Natural killer cell (primary cell): Measurements from ENCODE around the gene TXNDC17. TPM values are rescaled to one million over a fixed set of nuclear protein-coding genes. Genes with fewer than 3 reads are reported as not detected.

Experiments
- ATAC-seq, 3 donors: fragments of 150-1000 bp in 2 of 3; fragments of 200-7000 bp in 1 of 3; cut with Tn5 transposase; 1 replicate in 1 of 3; 2 replicates in 2 of 3; pipeline ENCODE4 v1.10.0; 2021; ENCODE audit warnings: mild to moderate bottlenecking in 2 of 3, moderate library complexity in 2 of 3
- DNase-seq, 2 donors: peaks; one replicate each; pipeline versions ENCODE4 v3.0.0 to v3.0.0-alpha.2; 2013 to 2021; ENCODE audit warnings: mixed read lengths in 1 of 2
- H3K27ac ChIP-seq: one replicate; pipeline ENCODE4 v1.5.1; 2013; ENCODE audit warnings: mild to moderate bottlenecking, low read length
- H3K27me3 ChIP-seq: one replicate; pipeline ENCODE4 v1.6.1; 2013; ENCODE audit warnings: low read length; ENCODE audit not compliant: control insufficient read depth, insufficient read depth
- H3K36me3 ChIP-seq: one replicate; pipeline ENCODE4 v1.6.1; 2013; ENCODE audit warnings: low read length; ENCODE audit not compliant: control insufficient read depth, insufficient read depth
- H3K4me1 ChIP-seq: one replicate; pipeline ENCODE4 v1.6.1; 2013; ENCODE audit warnings: low read length; ENCODE audit not compliant: control insufficient read depth, insufficient read depth
- H3K4me3 ChIP-seq: one replicate; pipeline ENCODE4 v1.5.1; 2013; ENCODE audit warnings: low read length
- H3K9me3 ChIP-seq: one replicate; pipeline ENCODE4 v1.6.1; 2013; ENCODE audit warnings: low read length; ENCODE audit not compliant: control insufficient read depth, insufficient read depth
- H3K27ac Mint-ChIP-seq, 2 donors: one replicate each; pipeline ENCODE4 v1.8.0; 2022; ENCODE audit warnings: mild to moderate bottlenecking in 2 of 2, mixed read lengths in 2 of 2, moderate library complexity in 1 of 2
- H3K27me3 Mint-ChIP-seq, 2 donors: one replicate each; pipeline ENCODE4 v1.8.0; 2022; ENCODE audit warnings: low read depth in 2 of 2, mixed read lengths in 2 of 2
- H3K36me3 Mint-ChIP-seq: one replicate; pipeline ENCODE4 v1.8.0; 2022; ENCODE audit warnings: mixed read lengths
- H3K4me1 Mint-ChIP-seq, 2 donors: one replicate each; pipeline ENCODE4 v1.8.0; 2022; ENCODE audit warnings: mixed read lengths in 2 of 2
- H3K4me3 Mint-ChIP-seq: one replicate; pipeline ENCODE4 v1.8.0; 2022; ENCODE audit warnings: mild to moderate bottlenecking, moderate library complexity, mixed read lengths
- H3K9me3 Mint-ChIP-seq, 2 donors: one replicate each; pipeline ENCODE4 v1.8.0; 2022; ENCODE audit warnings: mixed read lengths in 2 of 2
- WGBS: methylation state at CpG from one replicate; pipeline ENCODE4 v1.1.7; 2013; ENCODE audit warnings: missing lambda C conversion rate; ENCODE audit not compliant: insufficient coverage; 5-methylcytosine and 5-hydroxymethylcytosine counted together
- intact Hi-C: fragments of 100-400 bp; cut with micrococcal nuclease; formaldehyde crosslinking; loops from one replicate; pipeline ENCODE4 v1.14.2; 2022
- total RNA-seq, 4 donors: library from RNA; stranded (reverse); fragments of 120-200 nt in 1 of 4; gene quantifications; one replicate each; pipeline versions ENCODE4 v1.2.3 to v1.2.4, GENCODE V29; 2013 to 2022
- TF ChIP-seq, protein P1 (sequence below): fragments of 200-600 bp; IDR thresholded peaks from one replicate; pipeline ENCODE4 v1.8.0; 2022; ENCODE audit warnings: antibody characterized with exemption

The TXNDC17 gene
- total RNA-seq, 3 donors from 2014 or later (not counting 1 experiment from before 2014, with no cell fraction given) = 15.2 to 15.7 (median 15.4) TPM

DNA sequence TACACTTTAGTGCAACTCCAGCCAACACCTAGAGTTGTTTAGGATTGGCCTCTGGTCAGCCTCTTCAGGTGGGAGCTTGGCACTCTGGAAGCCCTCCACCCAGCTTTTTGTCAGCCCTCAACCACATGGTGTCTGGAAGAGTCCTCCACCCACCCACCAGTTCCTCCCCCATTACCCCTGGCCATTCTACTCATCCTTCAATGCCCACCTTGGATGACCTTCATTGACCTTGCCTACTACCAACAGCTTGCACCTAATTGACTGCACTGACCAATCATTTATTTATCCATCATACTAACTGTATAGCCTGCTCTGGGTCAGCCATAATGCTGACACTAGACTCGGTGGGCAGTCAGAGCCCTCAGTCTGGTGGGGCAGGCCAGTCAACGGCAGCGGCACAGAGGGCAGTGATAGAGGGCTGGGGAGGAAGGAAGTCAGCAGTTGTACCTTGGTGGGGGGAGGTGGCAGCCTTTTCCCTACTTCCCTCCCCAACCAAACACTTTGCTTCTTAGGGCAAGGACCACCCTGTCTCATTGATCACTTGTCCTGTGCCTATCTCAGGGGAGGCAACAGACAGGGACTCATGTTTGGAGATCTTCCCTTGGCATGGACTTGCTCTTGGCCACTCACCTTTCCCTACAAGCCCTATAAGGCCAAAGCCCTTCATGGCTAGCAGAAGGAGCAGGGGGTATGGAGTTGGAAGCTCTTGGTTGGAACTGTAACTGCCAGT is 43.0 kb downstream of the TXNDC17 start:
- no peaks in the 10 kb centered on the region for H3K27me3 ChIP-seq
- WGBS = 89% methylated on average over 1 of the region's 3 CpGs
- no peak overlapping the region for H3K4me3 ChIP-seq
- Mint-ChIP-seq H3K4me1 (no peaks in the 10 kb centered on the region), H3K27ac (no peak overlapping the region), H3K4me3 (no peak overlapping the region), H3K36me3 (no peaks in the 10 kb centered on the region), H3K9me3 (no peaks in the 10 kb centered on the region), H3K27me3 (peaks cover 33 to 58% of the 10 kb centered on the region in 2 donors)
- TF ChIP-seq, protein P1, sequence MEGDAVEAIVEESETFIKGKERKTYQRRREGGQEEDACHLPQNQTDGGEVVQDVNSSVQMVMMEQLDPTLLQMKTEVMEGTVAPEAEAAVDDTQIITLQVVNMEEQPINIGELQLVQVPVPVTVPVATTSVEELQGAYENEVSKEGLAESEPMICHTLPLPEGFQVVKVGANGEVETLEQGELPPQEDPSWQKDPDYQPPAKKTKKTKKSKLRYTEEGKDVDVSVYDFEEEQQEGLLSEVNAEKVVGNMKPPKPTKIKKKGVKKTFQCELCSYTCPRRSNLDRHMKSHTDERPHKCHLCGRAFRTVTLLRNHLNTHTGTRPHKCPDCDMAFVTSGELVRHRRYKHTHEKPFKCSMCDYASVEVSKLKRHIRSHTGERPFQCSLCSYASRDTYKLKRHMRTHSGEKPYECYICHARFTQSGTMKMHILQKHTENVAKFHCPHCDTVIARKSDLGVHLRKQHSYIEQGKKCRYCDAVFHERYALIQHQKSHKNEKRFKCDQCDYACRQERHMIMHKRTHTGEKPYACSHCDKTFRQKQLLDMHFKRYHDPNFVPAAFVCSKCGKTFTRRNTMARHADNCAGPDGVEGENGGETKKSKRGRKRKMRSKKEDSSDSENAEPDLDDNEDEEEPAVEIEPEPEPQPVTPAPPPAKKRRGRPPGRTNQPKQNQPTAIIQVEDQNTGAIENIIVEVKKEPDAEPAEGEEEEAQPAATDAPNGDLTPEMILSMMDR = no peak
- no peak overlapping the region for H3K27ac ChIP-seq
- no peaks in the 10 kb centered on the region for H3K36me3 ChIP-seq
- intact Hi-C loops = no loop called here
- H3K9me3 ChIP-seq = no peaks in the 10 kb centered on the region
- ATAC-seq (no peak), DNase-seq (no peak)
- H3K4me1 ChIP-seq = no peaks in the 10 kb centered on the region

DNA sequence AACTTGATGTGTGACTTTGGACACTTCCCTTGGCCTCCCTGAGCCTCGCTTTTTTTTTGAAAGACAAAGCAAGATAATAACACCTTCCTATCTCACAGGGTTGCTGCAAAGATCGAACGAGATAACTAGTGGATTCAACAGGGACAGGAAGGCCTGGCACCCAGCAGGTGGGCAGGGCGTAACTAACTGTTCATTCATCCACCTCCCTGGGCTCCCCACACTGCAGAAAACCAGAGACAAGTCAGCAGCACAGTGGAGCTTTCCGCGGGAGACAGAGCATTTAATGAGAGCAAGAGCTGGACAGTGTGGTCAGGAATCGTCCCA is 43.6 kb downstream of the TXNDC17 start:
- WGBS = 73% methylated on average over 7 of the region's 7 CpGs
- no peak overlapping the region for H3K27ac ChIP-seq
- ATAC-seq (no peak), DNase-seq (no peak)
- no peak overlapping the region for H3K4me3 ChIP-seq
- TF ChIP-seq, protein P1 = no peak
- no peak overlapping the region for H3K27ac Mint-ChIP-seq
- no peaks in the 10 kb centered on the region for H3K9me3 Mint-ChIP-seq
- H3K9me3 ChIP-seq = no peaks in the 10 kb centered on the region
- intact Hi-C loops = no loop called here
- no peaks in the 10 kb centered on the region for H3K4me1 ChIP-seq
- H3K27me3 ChIP-seq = no peaks in the 10 kb centered on the region
- no peaks in the 10 kb centered on the region for H3K36me3 Mint-ChIP-seq
- H3K27me3 Mint-ChIP-seq = peaks cover 31 to 55% of the 10 kb centered on the region in 2 donors
- H3K4me1 Mint-ChIP-seq = no peaks in the 10 kb centered on the region
- no peaks in the 10 kb centered on the region for H3K36me3 ChIP-seq
- H3K4me3 Mint-ChIP-seq = no peak overlapping the region

DNA sequence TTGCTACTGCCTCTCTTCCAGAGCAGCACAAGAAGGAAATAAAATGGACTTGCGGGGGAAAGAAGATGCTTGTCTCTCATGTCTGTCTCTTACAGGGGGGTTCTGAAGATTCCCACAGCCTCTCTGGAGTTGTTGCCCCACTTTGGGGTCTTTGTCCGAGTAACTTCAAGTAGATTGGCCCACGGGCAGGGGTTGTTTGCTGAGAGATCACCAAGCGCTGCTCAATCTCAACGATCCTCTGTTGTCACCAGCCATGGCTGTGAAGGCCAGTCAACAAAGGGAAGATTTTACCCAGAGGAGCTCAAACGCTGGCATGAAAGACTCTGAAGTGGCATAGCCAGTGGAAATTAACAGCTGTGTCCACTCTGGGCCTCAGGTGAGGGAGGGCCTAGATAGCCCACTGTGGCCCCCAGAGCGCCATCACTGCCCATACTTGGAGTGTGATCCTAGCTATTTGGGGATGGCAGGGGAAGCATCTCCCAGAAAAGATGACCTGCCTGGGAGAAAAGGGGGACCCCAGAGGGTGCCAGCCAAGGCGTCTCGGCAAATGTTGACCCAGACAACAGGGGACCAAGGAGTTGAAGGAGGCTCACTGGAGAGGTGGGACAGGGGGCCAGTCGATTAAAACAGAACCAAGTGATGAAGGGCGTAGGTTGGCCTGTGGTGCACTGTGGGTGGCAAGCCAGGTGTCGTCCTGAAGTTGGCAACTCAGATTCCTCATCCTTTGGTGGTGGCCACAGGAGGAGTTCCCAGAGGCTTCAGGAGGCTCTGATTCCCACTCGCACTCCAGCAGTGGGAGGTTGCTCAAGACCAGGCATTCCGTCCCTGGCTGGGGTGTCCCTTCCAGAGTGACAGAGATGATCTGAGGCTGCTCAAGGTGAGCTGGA is 44.3 kb downstream of the TXNDC17 start:
- Mint-ChIP-seq H3K4me3 (no peak overlapping the region), H3K4me1 (no peaks in the 10 kb centered on the region), H3K36me3 (no peaks in the 10 kb centered on the region), H3K27ac (no peak overlapping the region), H3K9me3 (no peaks in the 10 kb centered on the region), H3K27me3 (peaks cover 31 to 51% of the 10 kb centered on the region in 2 donors)
- Histone ChIP-seq H3K4me1 (no peaks in the 10 kb centered on the region), H3K36me3 (no peaks in the 10 kb centered on the region), H3K27me3 (no peaks in the 10 kb centered on the region), H3K4me3 (no peak overlapping the region), H3K27ac (no peak overlapping the region), H3K9me3 (no peaks in the 10 kb centered on the region)
- WGBS = 88% methylated on average over 14 of the region's 14 CpGs
- TF ChIP-seq, protein P1 = no peak
- DNase-seq (no peak), ATAC-seq (no peak)
- intact Hi-C loops = no loop called here
